IMR-90 (cell line): Measurements from ENCODE around the gene MPIG6B.

Experiments
- RAD21 ChIP-seq: IDR thresholded peaks from 2 replicates; pipeline ENCODE4 v1.6.1; 2012; ENCODE audit warnings: low read length, improper control_type of control experiment
- RCOR1 ChIP-seq: IDR thresholded peaks from 2 replicates; pipeline ENCODE4 v1.6.1; 2012; ENCODE audit warnings: mild to moderate bottlenecking, low read length, improper control_type of control experiment; ENCODE audit not compliant: insufficient replicate concordance
- TF ChIP-seq, protein P1 (sequence below): conservative IDR thresholded peaks from 2 replicates; pipeline ENCODE4 v1.5.1; 2012; ENCODE audit warnings: mild to moderate bottlenecking, low read depth, low read length, improper control_type of control experiment

DNA sequence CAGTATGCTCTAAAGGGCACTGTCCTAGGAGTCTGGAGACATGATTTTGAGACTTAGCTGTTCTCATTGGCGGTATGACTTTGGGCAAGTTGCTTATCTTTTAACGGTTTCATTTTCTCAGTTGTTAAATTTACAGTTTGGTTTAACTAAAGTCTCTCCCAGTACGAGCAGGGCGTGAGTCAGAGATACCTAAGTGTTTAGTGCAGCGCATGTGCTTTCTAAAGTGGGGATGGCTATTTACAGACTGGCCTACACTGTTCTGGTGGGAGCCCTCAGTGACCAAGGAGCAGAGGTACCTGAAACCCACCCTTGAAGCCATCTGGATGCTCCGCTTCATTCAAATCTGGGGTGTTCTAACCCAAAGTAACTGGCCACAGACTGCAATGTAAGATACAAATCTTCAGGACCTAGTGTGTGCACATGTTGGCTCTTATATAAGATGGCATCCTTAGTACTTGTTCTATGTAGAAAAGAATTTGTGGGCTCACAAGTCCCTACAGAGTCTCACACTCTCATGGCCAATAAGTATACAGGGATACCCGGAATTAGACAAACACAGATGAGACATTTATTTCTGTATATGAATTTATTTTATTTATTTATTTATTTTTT, 27.3 kb downstream of the MPIG6B start:
- TF ChIP-seq, protein P1, sequence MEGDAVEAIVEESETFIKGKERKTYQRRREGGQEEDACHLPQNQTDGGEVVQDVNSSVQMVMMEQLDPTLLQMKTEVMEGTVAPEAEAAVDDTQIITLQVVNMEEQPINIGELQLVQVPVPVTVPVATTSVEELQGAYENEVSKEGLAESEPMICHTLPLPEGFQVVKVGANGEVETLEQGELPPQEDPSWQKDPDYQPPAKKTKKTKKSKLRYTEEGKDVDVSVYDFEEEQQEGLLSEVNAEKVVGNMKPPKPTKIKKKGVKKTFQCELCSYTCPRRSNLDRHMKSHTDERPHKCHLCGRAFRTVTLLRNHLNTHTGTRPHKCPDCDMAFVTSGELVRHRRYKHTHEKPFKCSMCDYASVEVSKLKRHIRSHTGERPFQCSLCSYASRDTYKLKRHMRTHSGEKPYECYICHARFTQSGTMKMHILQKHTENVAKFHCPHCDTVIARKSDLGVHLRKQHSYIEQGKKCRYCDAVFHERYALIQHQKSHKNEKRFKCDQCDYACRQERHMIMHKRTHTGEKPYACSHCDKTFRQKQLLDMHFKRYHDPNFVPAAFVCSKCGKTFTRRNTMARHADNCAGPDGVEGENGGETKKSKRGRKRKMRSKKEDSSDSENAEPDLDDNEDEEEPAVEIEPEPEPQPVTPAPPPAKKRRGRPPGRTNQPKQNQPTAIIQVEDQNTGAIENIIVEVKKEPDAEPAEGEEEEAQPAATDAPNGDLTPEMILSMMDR: no peak
- no peak for TF ChIP-seq RCOR1
- no peak for TF ChIP-seq RAD21
